Endodermal cell (in vitro differentiated cells): ENCODE results near the gene ELAVL1. TPM values are rescaled to one million over a fixed set of nuclear protein-coding genes. Genes with fewer than 3 reads are reported as not detected.
"Not testable (repeated sequence)": the region's sequence is repeated elsewhere in the genome, so short reads cannot be mapped to it uniquely, and the experiment has no call there.

Experiments
- DNase-seq: peaks from one replicate; pipeline ENCODE4 v3.0.0-alpha.2; 2017
- H3K27ac ChIP-seq: 2 replicates; pipeline ENCODE4 v1.5.1; 2013; ENCODE audit warnings: mild to moderate bottlenecking, low read depth, low read length, moderate library complexity
- H3K27me3 ChIP-seq: 2 replicates; pipeline ENCODE4 v1.6.1; 2013; ENCODE audit warnings: mild to moderate bottlenecking, low read length, moderate library complexity; ENCODE audit not compliant: insufficient read depth, control insufficient read depth, poor library complexity, severe bottlenecking
- H3K36me3 ChIP-seq: 2 replicates; pipeline ENCODE4 v1.7.0; 2013; ENCODE audit warnings: mild to moderate bottlenecking, low read length, moderate library complexity; ENCODE audit not compliant: control insufficient read depth, insufficient read depth
- H3K4me1 ChIP-seq: one replicate; pipeline ENCODE4 v1.7.0; 2013; ENCODE audit warnings: low read length; ENCODE audit not compliant: control insufficient read depth, insufficient read depth
- H3K4me3 ChIP-seq: 2 replicates; pipeline ENCODE4 v1.5.1; 2013; ENCODE audit warnings: mild to moderate bottlenecking, low read length, moderate library complexity
- H3K9ac ChIP-seq: 2 replicates; pipeline ENCODE4 v1.6.1; 2013; ENCODE audit warnings: mild to moderate bottlenecking, low read length, moderate library complexity; ENCODE audit not compliant: poor library complexity, severe bottlenecking; ENCODE audit errors: extremely low read depth
- H3K9me3 ChIP-seq: 2 replicates; pipeline ENCODE4 v1.6.1; 2013; ENCODE audit warnings: mild to moderate bottlenecking, low read length, moderate library complexity; ENCODE audit not compliant: control insufficient read depth
- H3K27ac Mint-ChIP-seq: 2 replicates; pipeline ENCODE4 v1.8.0; 2020; ENCODE audit warnings: mixed read lengths
- H3K27me3 Mint-ChIP-seq: 2 replicates; pipeline ENCODE4 v1.8.0; 2021; ENCODE audit warnings: mild to moderate bottlenecking, mixed read lengths; ENCODE audit not compliant: insufficient read depth
- H3K36me3 Mint-ChIP-seq: 2 replicates; pipeline ENCODE4 v1.8.0; 2020; ENCODE audit warnings: low read depth, mixed read lengths
- H3K4me1 Mint-ChIP-seq: 2 replicates; pipeline ENCODE4 v1.8.0; 2020; ENCODE audit warnings: mixed read lengths
- H3K4me3 Mint-ChIP-seq: 2 replicates; pipeline ENCODE4 v1.8.0; 2020; ENCODE audit warnings: mild to moderate bottlenecking, moderate library complexity, mixed read lengths
- H3K9me3 Mint-ChIP-seq: 2 replicates; pipeline ENCODE4 v1.8.0; 2020; ENCODE audit warnings: mild to moderate bottlenecking, mixed read lengths
- WGBS, 2 experiments: methylation state at CpG; one replicate each; pipeline versions ENCODE4 v1.1.5 to v1.1.7; 2013; ENCODE audit warnings: missing lambda C conversion rate in 2 of 2, mixed read lengths in 1 of 2; ENCODE audit not compliant: insufficient coverage in 1 of 2, insufficient read length in 1 of 2; 5-methylcytosine and 5-hydroxymethylcytosine counted together
- total RNA-seq, 2 donors: library from RNA; stranded (reverse); fragmentation: NEBNext Ultra II Directional in 1 of 2; extraction: Animal tissue kit (Norgen Biotek cat#: 25700) in 1 of 2; gene quantifications; 2 replicates in 1 of 2; 3 replicates in 1 of 2; pipeline ENCODE4 v1.2.1, GENCODE V29; 2021
- TF ChIP-seq, protein P1 (sequence below): fragments of 200-600 bp; sonication (generic); conservative IDR thresholded peaks from 2 replicates; pipeline ENCODE4 v1.5.0; 2021; ENCODE audit warnings: antibody characterized with exemption, mild to moderate bottlenecking

Gene ELAVL1
- total RNA-seq, 2 donors from 2014 or later, result 123 to 149 TPM

- Mint-ChIP-seq H3K27ac (no peak overlapping the region), H3K36me3 (peaks cover 42% of the 10 kb centered on the region), H3K4me1 (peaks cover 5% of the 10 kb centered on the region), H3K9me3 (no peaks in the 10 kb centered on the region), H3K4me3 (no peak overlapping the region), H3K27me3 (no peaks in the 10 kb centered on the region)
- Histone ChIP-seq H3K9ac (no peak overlapping the region), H3K36me3 (peaks cover 78% of the 10 kb centered on the region), H3K27ac (no peak overlapping the region), H3K4me3 (no peak overlapping the region), H3K27me3 (no peaks in the 10 kb centered on the region), H3K9me3 (no peaks in the 10 kb centered on the region), H3K4me1 (peaks cover 7% of the 10 kb centered on the region)
- TF ChIP-seq, protein P1, sequence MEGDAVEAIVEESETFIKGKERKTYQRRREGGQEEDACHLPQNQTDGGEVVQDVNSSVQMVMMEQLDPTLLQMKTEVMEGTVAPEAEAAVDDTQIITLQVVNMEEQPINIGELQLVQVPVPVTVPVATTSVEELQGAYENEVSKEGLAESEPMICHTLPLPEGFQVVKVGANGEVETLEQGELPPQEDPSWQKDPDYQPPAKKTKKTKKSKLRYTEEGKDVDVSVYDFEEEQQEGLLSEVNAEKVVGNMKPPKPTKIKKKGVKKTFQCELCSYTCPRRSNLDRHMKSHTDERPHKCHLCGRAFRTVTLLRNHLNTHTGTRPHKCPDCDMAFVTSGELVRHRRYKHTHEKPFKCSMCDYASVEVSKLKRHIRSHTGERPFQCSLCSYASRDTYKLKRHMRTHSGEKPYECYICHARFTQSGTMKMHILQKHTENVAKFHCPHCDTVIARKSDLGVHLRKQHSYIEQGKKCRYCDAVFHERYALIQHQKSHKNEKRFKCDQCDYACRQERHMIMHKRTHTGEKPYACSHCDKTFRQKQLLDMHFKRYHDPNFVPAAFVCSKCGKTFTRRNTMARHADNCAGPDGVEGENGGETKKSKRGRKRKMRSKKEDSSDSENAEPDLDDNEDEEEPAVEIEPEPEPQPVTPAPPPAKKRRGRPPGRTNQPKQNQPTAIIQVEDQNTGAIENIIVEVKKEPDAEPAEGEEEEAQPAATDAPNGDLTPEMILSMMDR, result no peak
- whole genome bisulfite sequencing, 2 experiments, result 93 to 97% methylated on average over 12 of the region's 13 CpGs
- no peak for DNase-seq
Observed at GRCh38 chr19:7961920-7962626, 43.4 kb downstream of the ELAVL1 start.

DNA sequence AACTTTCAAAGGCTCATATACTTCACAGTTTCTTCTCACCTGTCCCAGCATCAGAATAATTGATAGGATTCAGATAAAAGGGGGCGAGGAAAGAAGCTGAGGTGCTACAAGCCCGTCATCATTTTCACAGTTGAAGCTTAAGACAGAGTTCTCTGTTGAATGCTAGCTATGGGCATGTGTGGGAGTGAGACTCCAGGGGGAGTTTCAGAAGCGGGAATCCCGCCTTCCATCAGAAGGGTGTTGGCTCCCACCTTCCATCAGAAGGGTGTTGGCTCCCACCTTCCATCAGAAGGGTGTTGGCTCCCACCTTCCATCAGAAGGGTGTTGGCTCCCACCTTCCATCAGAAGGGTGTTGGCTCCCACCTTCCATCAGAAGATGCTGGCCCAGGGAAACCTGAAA, 44.4 kb downstream of the ELAVL1 start:
- H3K36me3 Mint-ChIP-seq, result peaks cover 39% of the 10 kb centered on the region
- H3K9ac ChIP-seq, DNase-seq, H3K27me3 Mint-ChIP-seq, H3K27me3 ChIP-seq, H3K4me1 Mint-ChIP-seq, H3K9me3 Mint-ChIP-seq, H3K4me3 ChIP-seq, H3K9me3 ChIP-seq, H3K27ac Mint-ChIP-seq, H3K4me1 ChIP-seq, H3K4me3 Mint-ChIP-seq: not testable (repeated sequence)
- 65 to 82% methylated on average over 2 to 4 of the region's 4 CpGs for WGBS, 2 experiments
- peaks cover 68% of the 10 kb centered on the region for H3K36me3 ChIP-seq
- peak overlapping the region; percentile 58 for H3K27ac ChIP-seq

- TF ChIP-seq, protein P1, result no peak
- no peak overlapping the region for H3K9ac ChIP-seq
- Mint-ChIP-seq H3K27me3 (no peaks in the 10 kb centered on the region), H3K36me3 (peaks cover 27% of the 10 kb centered on the region), H3K9me3 (no peaks in the 10 kb centered on the region), H3K27ac (no peak overlapping the region), H3K4me3 (no peak overlapping the region), H3K4me1 (peaks cover 5% of the 10 kb centered on the region)
- no peak overlapping the region for H3K4me3 ChIP-seq
- 92 to 96% methylated on average over 6 of the region's 6 CpGs for WGBS, 2 experiments
- H3K9me3 ChIP-seq, result no peaks in the 10 kb centered on the region
- peaks cover 7% of the 10 kb centered on the region for H3K4me1 ChIP-seq
- no peak overlapping the region for H3K27ac ChIP-seq
- H3K36me3 ChIP-seq, result peaks cover 50% of the 10 kb centered on the region
- DNase-seq, result no peak
- H3K27me3 ChIP-seq, result no peaks in the 10 kb centered on the region
Observed at GRCh38 chr19:7959211-7959610, 46.2 kb downstream of the ELAVL1 start.
